Urinary bladder (tissue), 4 donors: ENCODE data around the gene XRCC1. TPM values are rescaled to one million over a fixed set of nuclear protein-coding genes. Genes with fewer than 3 reads are reported as not detected.
"Not testable (repeated sequence)": the region's sequence is repeated elsewhere in the genome, so short reads cannot be mapped to it uniquely, and the experiment has no call there.

Experiments used
- DNase-seq: peaks from one replicate; pipeline ENCODE4 v3.0.0-alpha.2; 2015; ENCODE audit errors: extremely low spot score
- H3K27ac ChIP-seq: one replicate; pipeline ENCODE4 v1.5.1; 2013; ENCODE audit warnings: low read depth, mild to moderate bottlenecking, moderate library complexity
- H3K36me3 ChIP-seq: one replicate; pipeline ENCODE4 v1.6.1; 2013; ENCODE audit warnings: mild to moderate bottlenecking, moderate library complexity; ENCODE audit not compliant: insufficient read depth
- H3K4me1 ChIP-seq: one replicate; pipeline ENCODE4 v1.6.1; 2013; ENCODE audit warnings: mild to moderate bottlenecking, moderate library complexity; ENCODE audit not compliant: insufficient read depth
- H3K4me3 ChIP-seq: one replicate; pipeline ENCODE4 v1.5.1; 2013; ENCODE audit warnings: low read depth, low read length
- WGBS: extraction: QIAGEN DNeasy Blood & Tissue Kit; methylation state at CpG from one replicate; pipeline ENCODE4 v1.1.7; 2013; 5-methylcytosine and 5-hydroxymethylcytosine counted together
- polyA plus RNA-seq: library from polyadenylated mRNA; stranded (reverse); fragments of 200-250 nt; gene quantifications from one replicate; pipeline ENCODE4 v1.2.3, GENCODE V29; 2013
- total RNA-seq: library from RNA; depleted of rRNA; stranded (reverse); fragments of >200 nt; gene quantifications from one replicate; pipeline ENCODE4 v1.2.3, GENCODE V29; 2014
- donor health status: healthy with polysubstance abuse.
- donor health status: healthy.

XRCC1 gene
- total and polyA plus RNA-seq, 2 donors = 8.7 to 25.4 TPM

DNA sequence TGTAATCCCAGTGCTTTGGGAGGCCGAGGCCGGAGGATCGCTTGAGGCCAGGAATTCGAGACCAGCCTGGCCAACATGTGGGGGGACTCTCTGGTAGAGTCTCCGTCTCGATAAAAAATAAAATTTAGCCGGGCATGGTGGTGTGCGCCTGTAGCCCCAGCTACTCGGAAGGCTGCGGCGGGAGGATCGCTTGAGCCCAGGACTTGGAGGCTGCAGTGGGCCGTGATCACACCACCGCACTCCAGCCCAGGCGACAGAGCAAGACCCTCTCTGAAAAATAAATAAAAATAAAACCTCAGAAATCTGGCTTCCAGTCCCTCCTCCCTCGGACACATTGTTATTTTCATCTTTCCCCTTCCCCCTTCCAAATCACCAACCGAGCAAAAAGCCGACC lies 20.3 kb upstream of the XRCC1 start:
- WGBS = 1% methylated on average over 18 of the region's 18 CpGs
- Histone ChIP-seq H3K36me3 (peaks cover 5% of the 10 kb centered on the region), H3K27ac (peak overlapping the region; percentile 39)

DNA sequence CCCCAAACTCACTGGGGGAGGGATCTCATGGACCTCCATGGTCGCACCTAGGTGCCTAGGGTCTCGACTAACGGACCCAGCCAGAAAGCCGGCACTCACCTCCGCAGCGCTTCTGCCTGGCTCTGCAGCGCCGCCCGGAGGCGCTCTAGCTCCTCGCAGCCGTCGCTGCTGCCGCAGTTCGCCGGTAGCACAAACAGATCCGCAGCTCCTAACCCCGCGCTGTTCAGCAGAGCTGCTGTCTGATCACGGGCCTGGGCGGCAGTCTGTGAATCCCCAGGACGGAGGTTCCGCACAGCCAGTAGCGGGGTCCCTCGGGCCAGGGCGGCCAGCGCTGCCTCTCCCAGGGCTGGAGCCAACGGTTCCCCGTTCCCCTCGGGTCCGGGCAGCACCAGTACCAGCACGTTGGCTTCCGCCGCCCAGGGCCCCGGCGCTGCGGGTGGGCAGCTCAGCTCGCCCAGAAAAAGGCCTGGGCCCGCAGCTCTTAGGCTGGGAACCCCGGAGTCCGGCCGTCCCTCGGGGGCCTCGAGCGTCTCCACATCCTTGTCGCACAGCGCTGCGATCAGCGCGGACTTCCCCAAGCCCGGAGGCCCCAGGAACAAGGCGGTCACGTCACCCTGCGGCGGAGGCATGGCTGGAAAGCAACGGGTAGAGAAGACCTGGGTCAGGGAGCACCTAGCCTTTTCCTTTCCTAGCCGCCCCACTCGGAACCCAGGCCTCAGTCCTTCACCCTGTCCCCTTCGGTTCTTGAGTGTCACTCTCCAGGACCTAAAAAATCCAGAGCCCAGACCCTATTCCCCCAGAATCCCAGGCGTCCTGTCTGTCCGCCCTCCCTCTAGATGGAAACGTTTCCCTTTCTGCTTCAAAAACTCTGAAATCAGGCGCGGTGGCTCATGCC lies 19.6 kb upstream of the XRCC1 start:
- DNase-seq = no peak
- peaks cover 5% of the 10 kb centered on the region for H3K36me3 ChIP-seq

More for the DNA sequence above, 20.3 kb upstream of the XRCC1 start:
- no peak for DNase-seq
- Histone ChIP-seq H3K4me3 (peak overlapping the region; percentile 53), H3K4me1 (no peaks in the 10 kb centered on the region)

DNA sequence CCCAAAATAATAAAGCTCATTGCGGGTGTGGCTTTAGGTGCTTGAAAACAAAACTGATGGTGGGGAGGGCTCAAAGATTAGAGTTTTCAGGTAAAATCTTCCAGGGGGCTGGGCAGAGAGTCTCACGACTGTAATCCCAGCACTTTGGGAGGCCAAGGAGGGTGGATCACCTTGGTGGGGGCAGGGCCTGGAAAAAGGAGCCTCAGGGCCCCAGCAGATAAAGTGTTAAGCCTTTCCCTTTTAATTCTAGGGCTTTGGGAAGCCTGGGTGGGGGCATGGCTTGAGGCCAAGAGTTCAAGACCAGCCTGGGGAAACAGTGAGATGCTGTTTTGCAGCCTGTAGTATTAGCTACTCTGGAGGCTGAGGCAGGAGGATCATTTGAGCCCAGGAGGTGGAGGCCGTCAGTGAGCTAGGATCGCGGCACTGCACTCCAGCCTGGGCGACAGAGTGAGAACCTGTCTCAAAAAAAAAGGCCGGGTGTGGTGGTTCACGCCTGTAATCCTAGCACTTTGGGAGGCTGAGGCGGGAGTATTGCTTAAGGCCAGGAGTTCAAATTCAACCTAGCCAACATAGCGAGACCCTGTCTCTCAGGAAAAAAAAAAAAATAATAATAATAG lies 18.9 kb upstream of the XRCC1 start:
- no peak overlapping the region for H3K27ac ChIP-seq
- H3K36me3 ChIP-seq = peaks cover 5% of the 10 kb centered on the region
- 89% methylated on average over 10 of the region's 10 CpGs for WGBS
- H3K4me1 ChIP-seq = no peaks in the 10 kb centered on the region
- H3K4me3 ChIP-seq = peak overlapping the region; percentile 53
- no peak for DNase-seq

More for the DNA sequence above, 19.6 kb upstream of the XRCC1 start:
- Histone ChIP-seq H3K4me3 (peak overlapping the region; percentile 53), H3K27ac (peak overlapping the region; percentile 39), H3K4me1 (no peaks in the 10 kb centered on the region)
- 2% methylated on average over 64 of the region's 64 CpGs for WGBS

DNA sequence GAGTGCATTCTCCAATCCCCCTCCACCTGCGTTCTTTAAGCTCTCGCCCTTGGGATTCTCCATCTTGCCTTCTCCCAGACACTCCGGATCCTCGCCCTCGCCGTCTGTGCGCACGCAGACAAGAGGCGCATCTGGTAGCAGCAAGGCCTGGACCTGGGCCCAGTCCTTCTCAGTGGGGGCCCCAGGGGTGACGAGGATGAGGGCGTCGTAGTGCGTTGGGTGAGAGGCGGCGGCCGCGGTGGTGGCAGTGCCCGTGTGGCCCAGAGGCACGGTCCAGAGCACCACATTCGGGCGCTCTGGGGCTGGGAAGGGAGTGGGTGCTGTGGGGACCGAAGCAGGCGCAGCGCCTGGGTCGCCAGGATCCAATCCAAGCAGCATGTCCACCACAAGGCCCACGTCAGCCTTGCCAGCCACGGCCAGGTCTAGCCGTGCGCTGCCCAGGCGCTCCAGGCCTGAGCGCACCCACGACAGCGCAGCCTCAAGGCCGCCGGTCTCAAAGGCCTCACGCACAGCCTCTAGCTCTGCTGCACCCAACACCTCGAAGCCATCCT lies 17.5 kb upstream of the XRCC1 start:
- Histone ChIP-seq H3K27ac (no peak overlapping the region), H3K4me1 (no peaks in the 10 kb centered on the region), H3K4me3 (no peak overlapping the region), H3K36me3 (peaks cover 5% of the 10 kb centered on the region)
- 94% methylated on average over 37 of the region's 37 CpGs for WGBS
- no peak for DNase-seq

DNA sequence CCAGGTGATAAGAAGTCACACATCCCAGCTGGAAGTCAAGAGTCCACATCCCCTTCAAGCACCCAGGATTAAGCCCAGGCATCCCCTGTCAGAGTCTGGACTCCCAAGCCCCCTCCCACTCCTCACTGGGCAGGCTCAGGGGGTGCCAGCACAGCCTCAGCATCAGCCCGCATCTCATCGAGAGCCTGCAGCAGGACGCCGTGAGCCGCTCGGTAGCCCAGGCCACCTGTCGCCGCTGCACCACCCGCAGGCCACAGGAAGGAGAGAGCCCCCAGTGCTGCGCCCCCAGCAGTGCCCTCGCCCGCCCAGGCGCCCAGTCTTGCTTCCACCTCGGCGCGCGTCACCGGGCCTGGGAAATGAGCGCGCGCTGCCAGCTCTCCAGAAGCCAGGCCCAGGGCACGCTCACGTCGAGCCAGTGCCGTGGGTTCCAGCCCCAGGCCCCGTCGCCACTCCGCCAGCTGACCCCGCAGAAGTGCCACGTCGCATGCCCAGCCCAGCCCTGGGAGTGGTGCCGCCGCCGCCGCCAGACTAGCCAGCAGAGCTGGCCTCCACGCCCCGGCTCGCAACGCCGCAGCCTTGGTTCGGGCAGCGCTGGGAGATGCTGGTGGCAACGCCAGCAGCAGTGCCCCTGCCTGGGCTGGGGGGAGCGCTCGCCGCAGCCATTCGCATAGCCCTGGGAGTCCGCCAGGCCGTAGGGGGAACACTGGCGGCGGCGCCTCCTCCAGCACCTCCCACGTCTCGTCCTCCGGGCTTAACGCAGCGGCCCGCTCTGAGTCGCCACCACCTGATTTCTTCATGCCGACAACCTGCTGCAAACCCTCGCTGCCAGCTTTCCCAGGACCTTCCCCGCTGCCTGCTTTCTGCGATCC lies 16.8 kb upstream of the XRCC1 start:
- Histone ChIP-seq H3K27ac (no peak overlapping the region), H3K4me1 (no peaks in the 10 kb centered on the region), H3K4me3 (no peak overlapping the region), H3K36me3 (peaks cover 5% of the 10 kb centered on the region)
- WGBS = 95% methylated on average over 63 of the region's 63 CpGs
- no peak for DNase-seq

DNA sequence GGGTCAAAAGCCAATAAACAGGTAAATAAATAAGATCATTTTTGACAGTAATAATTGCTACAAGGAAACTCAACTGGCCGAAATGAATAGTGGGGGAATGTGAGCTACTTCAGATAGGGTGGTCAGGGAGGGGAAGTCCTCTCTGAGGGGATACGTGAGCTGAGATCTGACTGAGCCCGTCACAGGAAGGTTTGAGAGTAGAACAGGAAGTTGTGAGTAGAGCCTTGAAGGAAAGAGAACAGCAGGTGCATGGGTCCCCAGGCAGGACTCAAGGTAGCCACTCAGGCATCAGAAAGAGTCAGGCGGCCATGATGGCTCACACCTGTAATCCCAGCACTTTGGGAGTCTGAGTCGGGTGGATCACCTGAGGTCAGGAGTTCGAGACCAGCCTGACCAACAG lies 14.4 kb upstream of the XRCC1 start:
- H3K27ac ChIP-seq = no peak overlapping the region
- 85% methylated on average over 6 of the region's 6 CpGs for WGBS
- no peaks in the 10 kb centered on the region for H3K4me1 ChIP-seq
- no peak overlapping the region for H3K4me3 ChIP-seq
- H3K36me3 ChIP-seq = peaks cover 5% of the 10 kb centered on the region
- no peak for DNase-seq

DNA sequence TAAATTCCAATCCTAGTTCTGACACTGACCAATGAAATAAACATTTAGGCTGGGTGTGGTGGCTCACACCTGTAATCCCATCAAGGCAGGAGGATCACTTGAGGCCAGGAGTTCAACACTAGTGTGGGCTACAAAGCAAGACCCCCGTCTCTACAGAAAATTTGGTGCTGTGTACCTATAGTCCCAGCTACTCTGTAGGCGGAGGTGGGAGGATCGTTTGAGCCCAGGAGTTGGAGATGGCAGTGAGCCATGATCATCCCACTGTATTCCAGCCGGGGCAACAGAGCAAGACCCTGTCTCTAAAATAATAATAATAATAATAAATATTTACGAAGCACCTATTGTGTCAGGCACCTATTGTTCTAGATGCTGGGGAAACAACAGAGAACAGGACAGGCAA lies 13.9 kb upstream of the XRCC1 start:
- no peak overlapping the region for H3K4me3 ChIP-seq
- no peak overlapping the region for H3K27ac ChIP-seq
- WGBS = 86% methylated on average over 5 of the region's 5 CpGs
- DNase-seq = no peak
- no peaks in the 10 kb centered on the region for H3K4me1 ChIP-seq
- H3K36me3 ChIP-seq = peaks cover 5% of the 10 kb centered on the region

DNA sequence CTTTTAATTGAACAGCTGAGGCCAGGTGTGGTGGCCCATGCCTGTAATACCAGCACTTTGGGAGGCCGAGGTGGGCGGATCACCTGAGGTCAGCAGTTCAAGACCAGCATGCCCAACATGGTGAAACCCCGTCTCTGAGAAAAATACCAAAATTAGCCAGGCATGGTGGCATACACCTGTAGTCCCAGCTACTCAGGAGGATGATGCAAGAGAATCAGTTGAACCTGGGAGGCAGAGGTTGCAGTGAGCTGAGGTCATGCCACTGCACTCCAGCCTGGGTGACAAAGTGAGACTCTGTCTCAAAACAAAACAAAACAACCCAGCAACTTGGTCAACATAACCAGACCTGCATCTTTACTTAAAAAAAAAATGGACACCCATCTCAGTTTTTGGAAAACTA lies 11.7 kb upstream of the XRCC1 start:
- H3K4me3 ChIP-seq, H3K4me1 ChIP-seq, H3K27ac ChIP-seq, H3K36me3 ChIP-seq, DNase-seq: not testable (repeated sequence)
- WGBS = 94% methylated on average over 3 of the region's 3 CpGs

DNA sequence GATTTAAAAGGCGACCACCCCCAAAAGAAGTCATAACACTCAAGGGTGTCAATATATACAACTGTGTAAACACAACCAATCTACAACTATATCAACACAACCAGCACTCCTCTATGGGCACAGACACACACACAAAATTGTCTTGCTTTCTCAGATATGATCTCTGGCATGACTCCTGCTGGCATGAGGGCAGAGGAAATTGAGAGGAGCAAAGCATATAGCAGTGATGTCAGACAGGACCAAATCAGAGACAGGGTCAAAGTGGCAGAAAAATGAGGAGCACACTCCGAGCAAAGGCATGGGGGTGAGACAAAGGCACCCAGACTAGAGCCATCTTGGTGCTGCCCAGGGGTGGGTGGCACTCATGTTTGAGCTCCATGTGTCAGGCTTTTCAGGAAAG lies 11.0 kb upstream of the XRCC1 start:
- Histone ChIP-seq H3K36me3 (no peaks in the 10 kb centered on the region), H3K4me1 (no peaks in the 10 kb centered on the region), H3K27ac (no peak overlapping the region), H3K4me3 (no peak overlapping the region)
- 82% methylated on average over 2 of the region's 2 CpGs for WGBS
- no peak for DNase-seq

DNA sequence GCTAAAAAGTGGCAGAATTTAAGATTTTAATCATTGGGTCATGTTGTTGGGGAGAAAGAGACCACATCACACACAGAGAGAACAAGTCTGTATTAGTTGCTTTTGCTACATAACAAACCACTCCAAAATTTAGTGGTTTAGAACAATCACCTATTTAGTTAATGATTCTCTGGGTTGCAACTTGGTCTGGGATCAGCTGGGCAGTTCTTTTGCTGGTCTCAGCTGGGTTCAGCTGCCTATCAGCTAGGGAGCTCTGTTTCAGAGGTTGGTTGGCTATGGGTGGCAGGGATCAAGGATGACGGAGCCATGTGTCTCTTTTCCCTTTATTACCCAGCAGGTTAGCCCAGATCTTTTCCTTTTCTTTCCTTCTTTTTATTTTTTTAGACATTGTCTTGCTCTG lies 9.2 kb upstream of the XRCC1 start:
- no peak overlapping the region for H3K4me3 ChIP-seq
- H3K36me3 ChIP-seq = no peaks in the 10 kb centered on the region
- DNase-seq = no peak
- H3K4me1 ChIP-seq = peaks cover 1% of the 10 kb centered on the region
- 96% methylated on average over 1 of the region's 1 CpG for WGBS
- H3K27ac ChIP-seq = no peak overlapping the region

DNA sequence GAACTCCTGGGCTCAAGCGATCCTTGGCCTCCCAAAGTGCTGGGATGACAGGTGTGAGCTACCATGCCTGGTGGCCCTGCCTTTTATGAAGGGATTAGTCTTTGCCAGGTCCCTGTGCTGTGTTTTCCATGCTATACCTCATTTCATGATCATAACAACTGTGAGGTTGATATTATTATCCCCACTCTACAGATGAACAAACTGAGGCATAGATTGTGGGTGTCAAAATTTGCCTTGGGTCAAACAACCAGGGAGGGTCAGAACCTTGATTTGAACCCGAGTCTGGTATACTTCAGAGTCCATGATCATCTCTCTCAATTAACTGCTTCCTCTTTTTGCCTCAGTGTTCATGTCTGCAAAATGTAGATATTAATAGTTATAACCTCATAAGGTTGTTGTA lies 7.2 kb upstream of the XRCC1 start:
- no peak for DNase-seq
- 95% methylated on average over 2 of the region's 2 CpGs for WGBS
- no peak overlapping the region for H3K27ac ChIP-seq
- peaks cover 1% of the 10 kb centered on the region for H3K4me1 ChIP-seq
- no peak overlapping the region for H3K4me3 ChIP-seq
- H3K36me3 ChIP-seq = no peaks in the 10 kb centered on the region

DNA sequence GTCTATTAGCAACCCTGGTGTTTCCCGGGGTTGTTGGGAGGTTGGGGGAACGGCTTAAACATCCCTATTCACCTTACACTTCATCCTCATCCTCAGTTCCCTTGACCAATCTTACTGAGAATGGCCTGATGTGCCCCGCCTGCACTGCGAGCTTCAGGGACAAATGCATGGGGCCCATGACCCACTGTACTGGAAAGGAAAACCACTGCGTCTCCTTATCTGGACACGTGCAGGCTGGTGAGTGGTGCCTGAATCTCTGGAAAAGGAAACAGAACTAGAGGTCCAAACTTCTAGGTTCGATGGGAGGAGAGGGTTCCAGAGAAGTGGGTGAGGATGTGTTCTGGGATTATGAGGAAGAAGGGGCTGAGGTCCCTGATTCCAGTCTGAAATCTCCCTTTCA lies 6.1 kb upstream of the XRCC1 start:
- no peaks in the 10 kb centered on the region for H3K36me3 ChIP-seq
- 62% methylated on average over 7 of the region's 7 CpGs for WGBS
- no peak overlapping the region for H3K4me3 ChIP-seq
- peaks cover 1% of the 10 kb centered on the region for H3K4me1 ChIP-seq
- no peak overlapping the region for H3K27ac ChIP-seq
- DNase-seq = no peak

DNA sequence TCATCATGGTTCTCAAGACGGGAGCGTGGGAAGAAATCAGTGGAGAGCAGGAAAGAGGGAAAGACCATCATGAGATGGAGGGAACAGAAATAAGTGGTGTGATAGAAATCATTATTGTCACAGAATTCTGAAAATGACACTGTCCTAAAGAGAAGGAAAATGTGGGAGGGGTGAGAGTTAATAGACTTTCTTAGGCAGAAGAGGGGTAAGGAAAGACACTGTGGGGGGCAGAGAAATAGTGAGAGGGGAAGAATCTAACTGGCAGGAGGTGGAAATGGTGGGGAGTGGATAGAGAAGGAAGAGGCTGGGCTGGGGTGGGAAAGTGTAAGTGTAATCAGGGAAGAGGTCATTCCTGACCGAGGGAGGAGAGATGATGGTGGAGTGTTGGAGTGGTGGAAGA lies 3.5 kb upstream of the XRCC1 start:
- H3K4me3 ChIP-seq = no peak overlapping the region

More for the DNA sequence above, 3.5 kb upstream of the XRCC1 start:
- no peak for DNase-seq
- H3K4me1 ChIP-seq = peaks cover 1% of the 10 kb centered on the region
- H3K27ac ChIP-seq = no peak overlapping the region
- no peaks in the 10 kb centered on the region for H3K36me3 ChIP-seq
- WGBS = 86% methylated on average over 3 of the region's 3 CpGs
